Osteoblast (primary cell): Measurements from ENCODE around the gene EHD4. TPM values are rescaled to one million over a fixed set of nuclear protein-coding genes. Genes with fewer than 3 reads are reported as not detected.
A peak's percentile ranks its signal among the peaks of the same experiment; 100 is the strongest.

ENCODE experiments used
- DNase-seq: peaks from one replicate; pipeline ENCODE4 v3.0.0; 2011; ENCODE audit warnings: low spot score, mixed read lengths; ENCODE audit not compliant: insufficient read length; ENCODE audit errors: missing footprints
- H2AFZ ChIP-seq: 2 replicates; pipeline ENCODE4 v1.6.0; 2011; ENCODE audit warnings: mild to moderate bottlenecking, low read length
- H3K27ac ChIP-seq: 2 replicates; pipeline ENCODE4 v1.5.1; 2011; ENCODE audit warnings: mild to moderate bottlenecking, low read depth, low read length, moderate library complexity
- H3K27me3 ChIP-seq: 2 replicates; pipeline ENCODE4 v1.6.0; 2012; ENCODE audit warnings: mild to moderate bottlenecking, control low read depth, inconsistent platforms, low read length, moderate library complexity; ENCODE audit not compliant: insufficient read depth
- H3K36me3 ChIP-seq: 2 replicates; pipeline ENCODE4 v1.5.1; 2011; ENCODE audit warnings: mild to moderate bottlenecking, low read length, control low read depth, moderate library complexity; ENCODE audit not compliant: insufficient read depth
- H3K4me1 ChIP-seq: 2 replicates; pipeline ENCODE4 v1.5.1; 2011; ENCODE audit warnings: mild to moderate bottlenecking, low read length, control low read depth, moderate library complexity; ENCODE audit not compliant: insufficient read depth
- H3K4me2 ChIP-seq: 2 replicates; pipeline ENCODE4 v1.6.0; 2011; ENCODE audit warnings: mild to moderate bottlenecking, low read length; ENCODE audit not compliant: insufficient read depth
- H3K4me3 ChIP-seq: fragments of 200-600 bp; sonication (generic); 3 replicates; pipeline ENCODE4 v1.5.1; 2012; ENCODE audit warnings: mild to moderate bottlenecking, low read length, inconsistent platforms; ENCODE audit not compliant: insufficient read depth
- H3K79me2 ChIP-seq: 2 replicates; pipeline ENCODE4 v1.6.0; 2012; ENCODE audit warnings: mild to moderate bottlenecking, low read length, control low read depth, inconsistent platforms; ENCODE audit not compliant: insufficient read depth
- H3K9me3 ChIP-seq: 2 replicates; pipeline ENCODE4 v1.5.1; 2011; ENCODE audit warnings: low read depth, low read length, control low read depth
- H4K20me1 ChIP-seq: 2 replicates; pipeline ENCODE4 v1.6.0; 2012; ENCODE audit warnings: mild to moderate bottlenecking, low read length, control low read depth; ENCODE audit not compliant: insufficient read depth
- CTCF ChIP-seq: IDR thresholded peaks from 2 replicates; pipeline ENCODE4 v1.5.1; 2011; ENCODE audit warnings: mild to moderate bottlenecking, low read depth, low read length, moderate library complexity; ENCODE audit errors: extremely low read depth
- total RNA-seq: library from RNA; depleted of rRNA; stranded (reverse); fragments of >200 nt; gene quantifications from 2 replicates; pipeline ENCODE4 v1.2.3, GENCODE V29; 2012

The EHD4 gene
- total RNA-seq, 1 donor = 15.9 TPM

GRCh38 chr15:41932511-41933289 lies 39.7 kb downstream of the EHD4 start:
- no peak for DNase-seq
- no peak overlapping the region for H3K4me2 ChIP-seq
- peaks cover 52% of the 10 kb centered on the region for H3K4me1 ChIP-seq
- no peaks in the 10 kb centered on the region for H3K36me3 ChIP-seq
- no peak for TF ChIP-seq CTCF
- H4K20me1 ChIP-seq = peaks cover 8% of the 10 kb centered on the region
- H3K27ac ChIP-seq = no peak overlapping the region
- no peaks in the 10 kb centered on the region for H3K27me3 ChIP-seq
- H2AFZ ChIP-seq = no peak overlapping the region
- no peaks in the 10 kb centered on the region for H3K9me3 ChIP-seq
- H3K4me3 ChIP-seq = no peak overlapping the region
- peaks cover 17% of the 10 kb centered on the region for H3K79me2 ChIP-seq

DNA sequence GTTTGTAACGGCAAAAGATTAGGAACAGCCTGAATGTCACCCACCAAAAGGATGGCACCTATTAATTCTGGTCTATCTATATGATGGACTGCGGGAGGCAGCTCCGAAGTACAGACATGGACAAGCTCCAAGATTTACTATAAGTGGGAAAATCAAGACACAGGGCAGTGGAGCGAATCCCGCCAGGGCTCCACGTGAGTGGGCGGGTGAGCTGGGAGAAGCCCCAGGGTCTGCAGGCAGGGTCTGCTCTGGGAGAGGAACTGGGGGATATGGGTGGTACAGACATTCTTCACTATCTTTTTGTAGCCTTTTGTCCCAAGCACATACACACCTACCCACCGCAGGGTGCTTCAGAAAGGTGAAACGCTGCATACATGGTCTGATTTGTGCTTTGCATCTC lies 40.3 kb downstream of the EHD4 start:
- Histone ChIP-seq H4K20me1 (peaks cover 8% of the 10 kb centered on the region), H3K27ac (no peak overlapping the region), H3K36me3 (no peaks in the 10 kb centered on the region), H3K79me2 (peaks cover 17% of the 10 kb centered on the region), H3K4me3 (no peak overlapping the region), H3K27me3 (no peaks in the 10 kb centered on the region), H3K4me1 (peaks cover 52% of the 10 kb centered on the region), H3K9me3 (no peaks in the 10 kb centered on the region), H3K4me2 (no peak overlapping the region), H2AFZ (no peak overlapping the region)
- DNase-seq = no peak
- no peak for TF ChIP-seq CTCF

- Histone ChIP-seq H3K36me3 (no peaks in the 10 kb centered on the region), H3K79me2 (peaks cover 17% of the 10 kb centered on the region), H3K4me2 (peak overlapping the region; percentile 72), H2AFZ (no peak overlapping the region), H3K27me3 (no peaks in the 10 kb centered on the region), H4K20me1 (peaks cover 13% of the 10 kb centered on the region), H3K27ac (peak overlapping the region; percentile 81), H3K4me1 (peaks cover 55% of the 10 kb centered on the region), H3K9me3 (no peaks in the 10 kb centered on the region), H3K4me3 (no peak overlapping the region)
- TF ChIP-seq CTCF = no peak
- DNase-seq = no peak
Measured at GRCh38 chr15:41930867-41931222, 41.5 kb downstream of the EHD4 start.

- H3K27ac ChIP-seq = peak overlapping the region; percentile 81
- no peaks in the 10 kb centered on the region for H3K27me3 ChIP-seq
- DNase-seq = peak; percentile 95
- H3K4me1 ChIP-seq = peaks cover 53% of the 10 kb centered on the region
- TF ChIP-seq CTCF = peak; percentile 51
- H2AFZ ChIP-seq = no peak overlapping the region
- H3K36me3 ChIP-seq = peaks cover under 1% of the 10 kb centered on the region
- H3K79me2 ChIP-seq = peaks cover 17% of the 10 kb centered on the region
- H3K4me3 ChIP-seq = peak overlapping the region; percentile 18
- H3K4me2 ChIP-seq = peak overlapping the region; percentile 72
- peaks cover 17% of the 10 kb centered on the region for H4K20me1 ChIP-seq
- no peaks in the 10 kb centered on the region for H3K9me3 ChIP-seq
Measured at GRCh38 chr15:41930221-41930866, 42.0 kb downstream of the EHD4 start.
